Peyer's patch (tissue), 4 donors: Measurements from ENCODE around the gene FUT1.

Source experiments
- POLR2A ChIP-seq, 2 donors: fragments of 450-650 bp; IDR thresholded peaks; one replicate each; pipeline ENCODE4 v1.5.1; 2017; ENCODE audit warnings: antibody characterized with exemption in 2 of 2, mild to moderate bottlenecking in 2 of 2, moderate library complexity in 2 of 2
- TF ChIP-seq, protein P1 (sequence below), 6 experiments: fragments of 450-650 bp in 4 of 6; fragments of 200-600 bp in 2 of 6; sonication (generic) in 1 of 6; IDR thresholded peaks; one replicate each; pipeline ENCODE4 v1.5.1; 2017 to 2019; ENCODE audit warnings: antibody characterized with exemption in 6 of 6, mild to moderate bottlenecking in 3 of 6, moderate library complexity in 1 of 6

DNA sequence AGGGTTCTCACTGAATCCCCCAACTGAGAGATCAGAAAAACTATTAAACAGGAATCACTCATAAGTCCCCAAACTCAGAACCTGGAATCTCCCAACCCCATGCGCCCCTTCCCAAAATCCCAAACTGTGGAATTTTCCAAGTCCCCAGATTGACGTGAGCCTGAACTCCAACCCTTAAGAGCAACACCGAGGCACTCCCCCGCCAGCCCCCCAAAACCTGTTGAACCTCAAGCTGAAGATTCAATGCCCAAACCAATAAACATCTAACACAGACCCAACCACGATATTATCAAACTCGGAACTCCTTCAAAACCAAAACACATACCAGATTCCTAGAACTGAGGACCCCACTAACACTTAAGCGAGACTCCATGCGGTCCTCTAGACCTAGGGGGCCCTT, 6.3 kb downstream of the FUT1 start:
- TF ChIP-seq, protein P1, sequence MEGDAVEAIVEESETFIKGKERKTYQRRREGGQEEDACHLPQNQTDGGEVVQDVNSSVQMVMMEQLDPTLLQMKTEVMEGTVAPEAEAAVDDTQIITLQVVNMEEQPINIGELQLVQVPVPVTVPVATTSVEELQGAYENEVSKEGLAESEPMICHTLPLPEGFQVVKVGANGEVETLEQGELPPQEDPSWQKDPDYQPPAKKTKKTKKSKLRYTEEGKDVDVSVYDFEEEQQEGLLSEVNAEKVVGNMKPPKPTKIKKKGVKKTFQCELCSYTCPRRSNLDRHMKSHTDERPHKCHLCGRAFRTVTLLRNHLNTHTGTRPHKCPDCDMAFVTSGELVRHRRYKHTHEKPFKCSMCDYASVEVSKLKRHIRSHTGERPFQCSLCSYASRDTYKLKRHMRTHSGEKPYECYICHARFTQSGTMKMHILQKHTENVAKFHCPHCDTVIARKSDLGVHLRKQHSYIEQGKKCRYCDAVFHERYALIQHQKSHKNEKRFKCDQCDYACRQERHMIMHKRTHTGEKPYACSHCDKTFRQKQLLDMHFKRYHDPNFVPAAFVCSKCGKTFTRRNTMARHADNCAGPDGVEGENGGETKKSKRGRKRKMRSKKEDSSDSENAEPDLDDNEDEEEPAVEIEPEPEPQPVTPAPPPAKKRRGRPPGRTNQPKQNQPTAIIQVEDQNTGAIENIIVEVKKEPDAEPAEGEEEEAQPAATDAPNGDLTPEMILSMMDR (IDR thresholded peaks at IDR 0.05), result no peak
- no peak for TF ChIP-seq POLR2A (IDR thresholded peaks at IDR 0.05)
